ENCODE measurements around the gene XRCC4. TPM values are rescaled to one million over a fixed set of nuclear protein-coding genes. Genes with fewer than 3 reads are reported as not detected.

The XRCC4 gene
- total and polyA plus RNA-seq, 9 donors: 1.5 to 4.7 (median 3.2) TPM

- intact Hi-C loops (cut with DNase I): no loop called here
- WGBS, 3 donors: 89 to 95% (median 90%) methylated on average over 2 of the region's 2 CpGs
- DNase-seq: no peak
- Histone ChIP-seq H3K27ac (no peak overlapping the region), H3K36me3 (no peaks in the 10 kb centered on the region), H3K4me1 (ENCODE audit: insufficient read depth) (no peaks in the 10 kb centered on the region), H3K9me3 (no peaks in the 10 kb centered on the region), H3K4me3 (no peak overlapping the region), H3K27me3 (no peaks in the 10 kb centered on the region)
- no peak for TF ChIP-seq POLR2A (IDR thresholded peaks at IDR 0.05)
- no peak for TF ChIP-seq EP300 (IDR thresholded peaks at IDR 0.05)
- TF ChIP-seq, protein P1, sequence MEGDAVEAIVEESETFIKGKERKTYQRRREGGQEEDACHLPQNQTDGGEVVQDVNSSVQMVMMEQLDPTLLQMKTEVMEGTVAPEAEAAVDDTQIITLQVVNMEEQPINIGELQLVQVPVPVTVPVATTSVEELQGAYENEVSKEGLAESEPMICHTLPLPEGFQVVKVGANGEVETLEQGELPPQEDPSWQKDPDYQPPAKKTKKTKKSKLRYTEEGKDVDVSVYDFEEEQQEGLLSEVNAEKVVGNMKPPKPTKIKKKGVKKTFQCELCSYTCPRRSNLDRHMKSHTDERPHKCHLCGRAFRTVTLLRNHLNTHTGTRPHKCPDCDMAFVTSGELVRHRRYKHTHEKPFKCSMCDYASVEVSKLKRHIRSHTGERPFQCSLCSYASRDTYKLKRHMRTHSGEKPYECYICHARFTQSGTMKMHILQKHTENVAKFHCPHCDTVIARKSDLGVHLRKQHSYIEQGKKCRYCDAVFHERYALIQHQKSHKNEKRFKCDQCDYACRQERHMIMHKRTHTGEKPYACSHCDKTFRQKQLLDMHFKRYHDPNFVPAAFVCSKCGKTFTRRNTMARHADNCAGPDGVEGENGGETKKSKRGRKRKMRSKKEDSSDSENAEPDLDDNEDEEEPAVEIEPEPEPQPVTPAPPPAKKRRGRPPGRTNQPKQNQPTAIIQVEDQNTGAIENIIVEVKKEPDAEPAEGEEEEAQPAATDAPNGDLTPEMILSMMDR (IDR thresholded peaks at IDR 0.05): no peak
Measured at GRCh38 chr5:83312663-83313062, 235.3 kb downstream of the XRCC4 start.

DNA sequence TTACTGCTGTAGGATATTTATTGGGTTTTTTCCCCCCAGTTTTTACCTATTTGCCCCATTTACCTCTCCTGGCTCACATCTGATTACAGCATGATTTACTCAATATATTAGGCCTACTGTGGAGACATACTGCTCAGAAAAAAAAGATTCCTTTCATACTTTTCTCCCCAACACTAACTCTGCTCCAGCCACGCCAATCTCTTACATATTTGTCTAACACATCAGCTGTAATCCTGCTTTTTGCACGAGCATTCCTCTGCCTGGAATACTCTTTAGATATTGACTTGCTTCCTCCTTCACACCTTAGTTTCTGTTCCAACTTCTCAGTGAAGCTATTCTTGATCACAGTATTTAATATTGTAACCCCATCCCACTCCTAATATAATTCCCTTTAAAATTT, 236.1 kb downstream of the XRCC4 start:
- H3K27ac ChIP-seq: no peak overlapping the region
- no peaks in the 10 kb centered on the region for H3K9me3 ChIP-seq
- 53 to 65% (median 54%) methylated on average over 2 of the region's 2 CpGs for whole genome bisulfite sequencing, 3 donors
- no peaks in the 10 kb centered on the region for H3K36me3 ChIP-seq
- no peak overlapping the region for H3K4me3 ChIP-seq
- no peaks in the 10 kb centered on the region for H3K27me3 ChIP-seq
- no peak for TF ChIP-seq POLR2A (IDR thresholded peaks at IDR 0.05)
- no peak for TF ChIP-seq EP300 (IDR thresholded peaks at IDR 0.05)
- TF ChIP-seq, protein P1 (IDR thresholded peaks at IDR 0.05): no peak
- no peaks in the 10 kb centered on the region for H3K4me1 ChIP-seq (ENCODE audit: insufficient read depth)
- no peak for DNase-seq
- intact Hi-C loops (cut with DNase I): no loop called here

- DNase-seq: no peak
- H3K4me1 ChIP-seq (ENCODE audit: insufficient read depth): no peaks in the 10 kb centered on the region
- no peak overlapping the region for H3K4me3 ChIP-seq
- intact Hi-C loops (cut with DNase I): no loop called here
- no peaks in the 10 kb centered on the region for H3K36me3 ChIP-seq
- H3K9me3 ChIP-seq: no peaks in the 10 kb centered on the region
- H3K27ac ChIP-seq: no peak overlapping the region
- no peaks in the 10 kb centered on the region for H3K27me3 ChIP-seq
- TF ChIP-seq EP300 (IDR thresholded peaks at IDR 0.05) (no peak), POLR2A (IDR thresholded peaks at IDR 0.05) (no peak)
- TF ChIP-seq, protein P1 (IDR thresholded peaks at IDR 0.05): no peak
Measured at GRCh38 chr5:83321483-83322055, 244.2 kb downstream of the XRCC4 start.

- intact Hi-C loops (cut with DNase I): no loop called here
- Histone ChIP-seq H3K9me3 (no peaks in the 10 kb centered on the region), H3K27ac (no peak overlapping the region), H3K4me3 (no peak overlapping the region), H3K36me3 (no peaks in the 10 kb centered on the region), H3K27me3 (no peaks in the 10 kb centered on the region), H3K4me1 (ENCODE audit: insufficient read depth) (no peaks in the 10 kb centered on the region)
- TF ChIP-seq EP300 (IDR thresholded peaks at IDR 0.05) (no peak), POLR2A (IDR thresholded peaks at IDR 0.05) (no peak)
- TF ChIP-seq, protein P1 (IDR thresholded peaks at IDR 0.05): no peak
- WGBS, 3 donors: 97 to 99% (median 97%) methylated on average over 5 of the region's 5 CpGs
- DNase-seq: no peak
Measured at GRCh38 chr5:83322273-83322924, 245.1 kb downstream of the XRCC4 start.
